HG03460 (cell line): ENCODE data around the gene KIAA1210.

Experiments
- ATAC-seq: cut with Tn5 transposase; IDR thresholded peaks from one replicate; pipeline ENCODE4 v1.9.1; 2021; ENCODE audit not compliant: unreplicated experiment

The KIAA1210 gene

DNA sequence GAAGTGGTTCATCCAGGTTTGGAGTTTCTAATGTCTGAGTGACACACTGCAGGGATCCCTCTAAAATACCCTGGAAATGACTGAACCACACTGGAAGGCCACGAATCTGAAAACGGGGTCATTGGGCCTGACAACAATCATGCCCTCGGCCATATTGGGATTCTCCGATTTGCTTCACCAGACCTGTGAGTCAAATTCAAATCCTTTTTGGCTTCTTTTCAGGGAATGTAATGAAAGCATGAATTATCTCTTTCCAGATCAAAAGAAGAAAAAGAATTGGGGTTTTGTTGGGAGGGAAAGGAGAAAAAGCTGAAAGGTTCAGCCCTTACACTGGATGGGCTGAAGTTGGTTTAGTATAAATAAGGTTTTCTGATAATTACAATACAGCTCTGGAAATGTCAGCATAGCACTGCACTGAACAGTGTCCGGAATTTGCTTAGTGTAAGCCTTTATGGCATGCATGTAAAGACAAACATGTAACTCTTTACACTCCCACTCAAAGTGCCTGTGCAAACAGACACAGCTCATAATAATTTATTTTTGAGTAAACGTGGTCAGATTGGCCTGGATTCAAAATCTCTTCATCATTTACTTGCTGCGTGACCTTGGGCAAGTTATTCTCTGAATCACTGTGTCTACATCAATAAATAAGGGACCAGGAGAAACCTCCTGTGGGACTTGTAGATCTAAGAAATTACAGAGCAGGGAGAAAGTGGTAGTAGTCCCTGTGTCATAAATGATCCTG lies 33.4 kb downstream of the KIAA1210 start:
- no peak for ATAC-seq

DNA sequence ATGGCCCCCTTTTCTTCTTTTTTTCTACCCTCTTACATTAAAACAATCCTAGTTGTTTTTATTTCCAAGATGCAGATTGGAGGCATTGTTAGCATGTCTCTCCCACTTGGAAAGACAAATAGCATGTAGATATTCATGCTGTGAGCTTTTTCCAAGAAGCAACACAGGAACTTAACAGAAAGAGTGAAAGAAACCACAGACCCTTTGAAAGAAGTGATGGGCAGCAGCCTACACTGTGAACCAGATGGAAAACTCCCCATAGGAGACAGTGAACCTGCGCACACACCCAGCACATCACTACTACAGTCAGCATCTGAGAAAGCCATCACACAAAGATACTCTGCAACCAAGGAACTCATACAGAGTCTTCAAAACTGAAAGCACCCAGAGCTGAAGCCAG lies 37.0 kb downstream of the KIAA1210 start:
- no peak for ATAC-seq

DNA sequence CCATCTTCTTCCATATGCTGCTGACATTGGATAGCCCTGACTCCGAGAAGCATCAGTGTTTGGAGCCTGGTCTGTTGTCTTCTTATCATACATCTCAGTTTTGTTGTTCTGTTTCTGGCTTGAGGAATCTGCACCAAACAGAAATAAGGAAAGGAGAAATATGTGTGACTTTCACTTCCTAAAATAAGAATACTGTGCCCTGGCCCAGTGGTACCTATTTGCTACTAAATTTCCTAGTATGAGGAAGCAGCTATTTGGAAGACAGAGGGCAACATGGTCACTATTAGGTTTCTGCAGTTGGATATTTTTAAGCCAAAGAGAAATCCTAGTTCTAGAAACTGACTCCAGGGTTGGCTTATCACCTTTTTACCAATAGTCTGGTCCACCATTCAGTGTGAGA lies 38.0 kb downstream of the KIAA1210 start:
- ATAC-seq: no peak

DNA sequence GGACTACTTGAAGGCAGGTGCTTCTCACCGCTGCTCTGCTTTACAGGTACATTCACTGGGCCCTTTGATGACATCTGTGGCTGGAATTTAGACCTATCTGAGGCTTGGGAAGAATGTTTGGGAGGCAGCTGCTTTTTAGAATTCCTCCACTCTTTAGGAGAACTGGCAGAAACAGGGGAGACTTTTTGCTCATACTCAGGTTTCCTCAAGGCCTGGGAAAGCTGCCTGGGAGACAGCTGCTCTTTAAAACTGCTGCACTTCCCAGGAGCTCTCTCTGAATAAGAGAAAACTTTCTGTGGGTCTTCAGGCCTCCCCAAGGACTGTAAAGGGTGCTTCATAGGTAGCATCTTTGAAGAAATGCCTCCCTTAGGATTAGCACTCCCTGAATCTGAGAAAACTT lies 40.5 kb downstream of the KIAA1210 start:
- ATAC-seq: no peak

DNA sequence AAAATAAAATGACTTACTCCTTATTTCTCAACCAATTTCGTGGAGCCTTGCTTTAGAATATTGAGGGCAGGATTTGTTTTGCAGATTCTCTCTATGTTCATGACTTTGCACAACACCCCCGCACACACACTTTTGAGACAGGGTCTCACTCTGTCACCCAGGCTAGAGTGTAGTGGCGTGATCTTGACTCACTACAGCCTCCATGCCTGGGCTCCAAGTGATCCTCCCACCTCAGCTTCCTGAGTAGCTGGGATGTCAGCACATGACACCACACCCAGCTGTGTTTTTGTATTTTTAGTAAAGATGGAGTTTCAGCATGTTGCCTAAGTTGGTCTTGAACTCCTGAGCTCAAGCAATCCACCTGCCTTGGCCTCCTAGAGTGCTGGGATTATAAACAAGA lies 42.8 kb downstream of the KIAA1210 start:
- no peak for ATAC-seq

DNA sequence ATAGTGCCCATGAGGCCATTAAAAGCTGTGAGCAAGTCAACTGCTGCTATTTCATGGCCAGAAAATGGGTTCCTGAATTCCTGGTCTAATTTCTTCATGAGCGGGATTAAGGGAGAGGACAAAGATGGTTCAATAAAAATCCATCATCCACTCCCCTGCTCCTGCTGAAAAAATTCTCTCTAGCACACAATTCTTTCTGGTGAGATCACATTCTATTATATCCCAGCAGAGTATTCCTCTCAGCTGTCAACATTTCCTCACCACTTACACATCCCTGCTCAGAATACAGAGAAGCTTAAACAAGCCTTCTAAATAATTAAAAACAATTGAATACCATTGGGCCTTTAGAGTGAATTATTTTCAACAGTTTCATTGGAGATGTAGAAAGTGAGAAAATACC lies 45.3 kb downstream of the KIAA1210 start:
- no peak for ATAC-seq

DNA sequence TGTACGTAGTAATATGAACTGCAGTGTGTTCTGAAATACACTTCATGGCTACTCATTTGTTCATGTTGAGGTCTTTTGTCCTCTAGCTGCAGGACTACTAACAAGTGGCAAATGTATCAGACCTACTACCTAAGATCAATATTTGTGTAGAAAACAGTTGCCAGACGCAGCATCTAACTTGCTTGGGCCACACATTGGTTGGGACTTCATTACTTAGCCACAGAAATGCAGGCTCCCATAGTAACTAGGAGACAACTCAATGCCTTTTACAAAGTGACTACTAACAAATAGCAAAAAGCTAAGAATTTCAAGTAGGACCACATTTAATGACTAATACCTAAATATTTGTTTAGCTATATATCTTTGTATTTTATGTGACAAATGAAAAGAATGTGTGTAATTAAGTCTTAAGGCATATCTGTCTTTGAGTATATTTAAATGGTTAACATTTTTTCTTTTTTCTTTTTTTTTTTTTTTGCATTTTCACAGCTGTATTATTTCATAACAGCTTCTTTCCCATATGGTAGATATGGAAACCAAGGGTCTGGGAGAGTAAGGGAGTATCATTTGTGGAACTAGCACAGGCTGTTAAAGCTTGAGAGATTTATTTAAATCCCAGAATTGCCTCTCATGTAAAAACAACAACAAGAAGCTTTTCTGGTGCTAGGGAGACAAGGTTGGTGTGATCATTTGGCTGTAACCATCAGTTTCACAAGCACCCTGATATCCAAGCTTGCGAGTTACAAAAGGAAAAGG lies 52.2 kb downstream of the KIAA1210 start:
- no peak for ATAC-seq

DNA sequence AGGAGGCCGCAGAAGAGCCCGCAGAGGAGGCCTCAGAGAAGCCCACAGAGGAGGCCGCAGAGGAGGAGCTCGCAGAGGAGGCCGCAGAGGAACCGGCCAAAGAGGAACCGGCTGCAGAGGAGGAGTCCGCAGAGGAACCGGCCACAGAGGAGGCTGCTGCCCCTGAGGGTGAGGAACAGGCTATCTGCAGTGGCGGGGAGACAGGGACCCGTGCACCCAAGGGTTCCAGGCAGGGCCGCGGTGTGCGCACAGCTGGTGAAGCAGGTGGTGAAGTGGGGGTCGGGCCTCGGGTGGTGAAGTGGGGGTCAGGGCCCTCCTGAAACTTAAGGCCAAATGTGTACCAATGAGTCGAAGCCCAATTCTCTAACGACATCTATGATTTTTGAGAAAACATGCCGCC lies 53.7 kb downstream of the KIAA1210 start:
- no peak for ATAC-seq

DNA sequence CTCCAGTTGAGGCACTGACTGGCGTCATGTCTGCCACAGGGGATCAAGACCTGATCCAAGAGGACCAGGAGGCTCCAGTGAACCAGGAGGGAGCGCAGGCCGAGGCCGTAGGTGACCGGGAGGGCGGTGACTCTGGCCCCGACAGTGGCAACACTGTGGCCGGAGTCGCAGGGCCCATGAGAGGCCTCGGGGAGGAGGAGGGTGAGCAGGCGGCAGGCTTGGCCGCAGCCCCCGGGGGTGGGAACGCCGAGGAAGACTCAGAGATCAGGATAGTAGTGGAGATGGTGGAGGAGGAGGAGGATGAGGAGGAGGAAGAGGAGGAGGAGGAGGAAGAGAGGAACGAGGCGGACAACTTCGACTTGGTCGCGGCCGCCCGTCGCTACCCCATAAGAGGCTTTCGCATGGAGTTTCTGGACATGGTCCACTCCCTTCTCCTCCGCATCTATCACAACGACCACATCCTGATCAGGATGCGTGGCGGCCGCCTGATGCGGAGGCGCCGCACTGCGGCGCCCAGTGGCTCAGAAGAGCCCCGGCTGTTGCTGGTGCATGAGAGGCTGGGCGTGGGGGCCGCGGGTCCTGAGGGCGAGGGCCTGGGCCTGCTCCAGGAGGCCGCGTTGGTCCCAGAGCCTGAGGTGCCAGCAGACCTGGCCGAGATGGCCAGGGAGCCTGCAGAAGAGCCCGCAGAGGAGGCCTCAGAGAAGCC lies 54.3 kb downstream of the KIAA1210 start:
- ATAC-seq: no peak

DNA sequence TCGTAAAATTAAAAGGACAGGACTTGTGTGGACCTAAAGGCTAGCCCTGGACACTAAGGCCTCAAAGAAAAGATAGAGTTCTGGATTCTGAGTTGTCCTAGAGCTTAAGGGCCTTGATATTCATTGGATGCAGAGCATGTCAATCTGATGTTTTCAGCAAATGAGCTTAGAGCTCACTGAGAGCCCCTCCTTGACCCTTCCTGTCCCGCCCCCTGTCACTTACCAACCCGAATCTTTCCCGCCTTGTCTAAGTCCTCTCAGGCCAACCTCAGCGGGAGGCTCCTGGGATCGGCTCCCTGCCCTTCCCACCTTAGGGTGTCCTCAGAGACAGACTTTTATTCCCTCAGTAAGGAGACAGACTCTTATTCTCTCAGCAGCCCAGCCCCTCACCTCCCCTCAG lies 54.9 kb downstream of the KIAA1210 start, which contains the start of gene CT47C1:
Gene CT47C1 (plus strand): TSS at position 250 of the 400 bp plus-strand sequence. CDS start 233 bp downstream, outside the sequence.
- ATAC-seq: no peak

DNA sequence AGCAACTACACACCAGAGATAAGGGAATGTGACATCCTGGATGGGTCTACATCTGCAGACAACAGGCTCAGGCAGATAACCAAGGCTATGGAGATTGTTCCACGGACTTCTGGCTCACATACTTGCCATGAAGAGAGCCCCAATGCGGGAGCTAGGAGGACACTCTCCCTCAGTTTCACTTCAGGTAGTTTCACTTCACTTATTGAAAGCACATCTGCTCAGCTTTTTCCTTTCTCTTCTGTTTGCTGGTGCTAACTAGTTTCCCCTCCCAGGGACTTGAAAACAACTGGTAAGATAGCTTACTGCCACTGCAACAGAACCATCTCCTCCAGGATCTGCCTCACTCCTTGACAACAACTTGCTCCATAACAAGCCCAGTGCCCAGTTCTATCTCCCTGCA lies 56.2 kb downstream of the KIAA1210 start:
- ATAC-seq: no peak

DNA sequence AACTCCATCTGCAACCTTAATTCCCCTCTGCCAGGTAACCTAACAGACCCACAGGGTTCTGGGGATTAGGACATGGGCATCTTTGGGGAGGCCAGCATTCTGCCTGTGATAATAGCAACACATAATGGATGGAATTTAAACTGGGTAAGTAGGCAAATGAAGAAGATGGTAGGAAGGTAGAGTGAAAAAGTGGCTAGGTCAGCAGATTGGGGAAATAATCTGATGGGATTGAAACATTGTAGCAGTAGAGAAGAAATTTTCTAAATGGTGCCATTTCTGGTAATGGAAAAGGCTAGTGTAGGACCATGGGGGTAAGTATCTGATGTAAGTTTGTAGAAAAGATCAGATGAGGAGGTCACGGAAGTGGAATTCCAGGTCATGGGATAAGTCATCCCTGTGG lies 57.9 kb downstream of the KIAA1210 start:
- ATAC-seq: no peak

DNA sequence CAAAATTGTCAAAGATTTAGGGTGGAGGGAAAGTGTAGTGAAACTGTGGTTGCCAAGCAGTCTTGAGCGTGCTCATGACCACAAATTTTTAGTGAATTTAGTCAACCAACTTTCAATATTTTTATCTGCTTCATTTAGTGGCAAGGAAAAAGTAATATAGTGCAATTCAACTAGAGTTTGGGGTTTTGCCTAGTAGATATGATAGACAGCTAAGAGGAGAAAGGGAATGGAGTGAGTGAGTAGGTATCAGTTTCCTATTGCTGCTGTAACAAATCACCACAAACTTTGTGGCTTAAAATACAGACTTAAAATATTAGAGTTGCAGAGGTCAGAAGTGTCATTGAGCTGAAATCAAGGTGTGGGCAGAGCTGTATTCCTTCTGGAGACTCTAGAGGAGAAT lies 58.5 kb downstream of the KIAA1210 start:
- no peak for ATAC-seq

DNA sequence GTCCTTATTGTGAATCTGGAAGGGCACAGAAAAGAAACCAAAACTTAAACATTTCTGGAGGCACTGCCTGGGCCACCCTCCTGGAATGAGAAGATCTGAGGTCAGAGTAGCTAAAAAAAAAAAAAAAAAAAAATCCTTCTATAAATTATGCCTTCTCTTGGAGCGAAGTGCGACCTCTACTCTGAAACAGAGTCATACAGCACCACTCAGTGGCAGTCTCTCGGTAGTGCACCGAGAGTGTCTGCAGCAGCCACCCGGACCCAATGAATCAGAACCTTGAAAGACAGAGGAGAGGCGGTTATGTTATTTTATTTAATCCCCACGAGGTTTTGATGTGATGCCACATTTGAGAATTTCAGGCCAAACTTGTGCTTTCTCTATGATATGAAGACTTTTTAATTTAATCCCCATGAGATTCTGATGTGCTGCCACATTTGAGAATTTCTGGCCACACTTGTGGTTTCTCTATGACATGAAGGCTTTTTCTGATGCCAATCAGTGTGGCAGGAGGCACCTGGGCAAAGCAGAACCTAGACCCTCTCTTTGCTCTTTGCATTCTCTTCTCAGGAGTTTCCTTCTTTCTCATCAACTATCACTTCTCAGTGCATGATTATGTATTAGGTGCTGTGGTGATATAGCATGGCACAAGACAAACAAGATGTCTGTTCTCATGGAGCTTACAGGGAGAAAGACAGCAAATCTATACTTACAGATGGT lies 60.4 kb downstream of the KIAA1210 start:
- ATAC-seq: no peak

DNA sequence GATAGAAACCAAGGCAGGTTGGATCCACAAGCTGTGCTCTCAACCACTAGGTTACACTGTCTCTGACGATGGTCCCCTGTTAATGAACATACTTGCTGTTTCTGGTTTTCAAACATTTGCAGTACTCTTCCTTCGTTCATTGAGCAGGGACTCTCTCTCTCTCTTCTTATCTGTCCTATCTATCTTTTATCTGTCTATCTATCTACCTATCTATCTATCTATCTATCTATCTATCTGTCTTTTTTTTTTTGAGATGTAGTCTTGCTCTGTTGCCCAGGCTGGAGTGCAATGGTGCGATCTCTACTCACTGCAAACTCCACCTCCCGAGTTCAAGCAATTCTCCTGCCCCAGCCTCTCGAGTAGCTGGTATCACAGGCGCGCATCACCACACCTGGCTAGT lies 64.2 kb downstream of the KIAA1210 start:
- no peak for ATAC-seq

DNA sequence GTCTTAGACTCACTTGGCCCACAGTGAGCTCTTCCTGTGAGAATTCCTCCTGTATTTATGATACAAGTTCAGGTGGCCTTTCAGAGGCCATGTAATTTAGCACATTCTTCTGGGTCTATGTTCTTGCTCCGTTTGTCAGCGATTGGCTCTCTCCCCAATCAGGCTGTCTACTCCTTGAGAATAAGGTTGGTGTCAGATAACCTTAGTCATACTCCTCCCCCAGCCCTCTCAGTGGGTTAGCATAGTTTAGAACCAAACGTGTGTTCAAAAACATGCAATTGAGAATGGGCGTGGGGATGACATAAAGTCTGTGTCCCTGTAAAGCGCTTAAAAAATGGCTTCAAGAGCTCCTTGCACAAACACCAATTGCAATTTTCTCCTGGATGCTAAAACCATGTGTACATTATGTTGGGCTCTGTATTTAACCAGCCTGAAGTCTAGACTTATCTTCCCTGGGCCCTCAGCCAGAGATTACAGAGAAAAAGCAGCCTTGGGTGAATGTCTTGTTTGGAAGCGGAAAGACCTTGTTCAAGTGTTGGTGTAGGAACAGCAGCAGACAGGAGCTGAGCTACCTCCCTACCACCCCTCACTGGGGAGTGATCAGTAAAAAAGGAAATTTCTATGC lies 64.8 kb downstream of the KIAA1210 start:
- ATAC-seq: no peak

DNA sequence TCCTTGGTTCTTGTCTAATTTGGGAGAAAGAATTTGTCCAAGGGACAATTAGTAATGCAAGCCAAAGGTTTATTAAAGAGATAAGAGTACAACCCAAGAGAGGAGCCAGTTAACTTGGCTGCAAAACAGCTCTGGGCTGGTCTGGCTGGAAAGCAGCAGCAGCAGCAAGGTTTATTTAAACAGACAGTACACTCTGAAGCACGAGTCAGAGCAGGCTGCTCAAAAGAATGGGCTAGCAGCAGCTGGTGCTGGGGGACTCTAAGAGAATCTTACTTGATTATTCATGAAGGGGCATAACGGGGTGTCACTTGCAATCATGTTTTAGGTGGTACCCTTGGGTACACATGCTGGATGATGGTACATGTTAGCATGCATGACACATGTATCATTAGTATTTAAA lies 71.9 kb downstream of the KIAA1210 start:
- ATAC-seq: no peak

DNA sequence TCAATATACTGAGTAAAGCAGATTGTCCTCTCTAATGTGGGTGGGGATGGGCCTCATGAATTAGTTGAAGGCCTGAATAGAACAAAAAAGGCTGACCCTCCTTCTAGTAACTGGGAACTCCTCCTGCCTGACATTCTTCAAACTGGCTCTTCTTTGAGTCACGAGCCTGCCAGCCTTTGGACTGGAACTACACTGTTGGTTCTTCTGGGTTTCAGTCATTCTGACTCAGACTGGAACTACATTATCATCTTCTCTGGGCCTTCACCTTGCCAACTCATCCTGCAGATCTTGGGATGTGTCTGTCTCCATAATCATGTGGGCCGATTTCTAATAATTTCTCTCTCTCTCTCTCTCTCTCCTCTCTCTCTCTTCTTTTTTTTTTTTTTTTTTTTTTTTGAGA lies 81.7 kb downstream of the KIAA1210 start:
- no peak for ATAC-seq

DNA sequence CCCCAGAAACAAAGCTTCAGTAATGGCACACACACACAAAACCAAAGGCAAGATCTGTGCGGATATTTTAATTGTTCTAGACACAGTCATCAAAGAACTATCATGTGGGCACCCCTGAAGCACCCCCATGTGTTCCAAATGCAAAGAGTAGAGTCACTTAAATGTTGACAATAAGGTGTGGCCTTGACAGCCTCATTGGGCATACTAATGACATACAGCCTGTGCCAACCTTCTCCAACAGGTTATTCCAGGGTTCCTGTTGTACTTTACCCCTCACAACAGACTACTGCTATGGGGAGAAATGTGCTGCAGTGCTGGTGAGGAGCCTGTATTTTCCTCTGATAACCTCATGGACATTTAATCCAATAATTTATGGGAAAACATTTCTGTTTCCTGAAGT lies 84.6 kb downstream of the KIAA1210 start:
- ATAC-seq: no peak

DNA sequence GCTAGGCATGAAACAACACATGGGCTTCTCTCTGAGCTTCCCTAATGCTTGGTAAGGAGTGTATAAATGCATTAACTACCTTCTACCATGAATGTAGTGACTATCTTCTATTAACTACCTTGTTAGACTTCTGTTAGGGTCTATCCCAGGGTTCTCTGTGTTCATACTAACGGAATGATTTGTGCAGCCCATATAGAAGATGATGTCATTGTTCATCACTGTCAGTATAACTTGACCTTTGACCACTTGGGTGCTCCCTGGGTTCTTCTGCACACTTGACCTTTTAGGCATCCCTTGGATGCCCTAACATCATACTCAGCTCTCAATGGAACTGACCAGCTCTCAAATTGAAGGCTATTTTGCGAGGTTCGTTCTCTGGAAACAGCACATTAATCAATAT lies 85.6 kb downstream of the KIAA1210 start:
- no peak for ATAC-seq

DNA sequence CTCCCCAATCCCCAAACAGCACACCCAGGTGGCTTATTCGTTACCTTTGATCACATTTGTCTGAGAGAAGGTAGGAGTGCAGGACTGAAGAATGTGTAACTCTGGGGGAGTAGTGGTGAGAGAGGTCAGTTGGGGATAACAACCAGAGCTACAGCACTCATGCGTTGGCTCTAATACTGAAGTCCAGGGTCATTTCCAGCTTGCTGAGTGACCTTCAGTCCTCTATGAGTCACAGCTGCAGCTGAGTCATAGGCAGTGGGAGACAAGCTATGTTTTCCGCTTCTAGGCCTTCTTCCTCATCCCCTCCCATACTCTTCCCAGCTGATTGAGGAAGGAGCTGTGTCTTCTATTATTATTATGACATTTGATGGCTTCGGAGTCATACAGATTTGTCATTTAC lies 86.4 kb downstream of the KIAA1210 start:
- ATAC-seq: no peak
